ENCODE measurements around the gene HEATR3.

Gene HEATR3

GRCh38 chr16:50136399-50136798, 70.6 kb downstream of the HEATR3 start:
- Histone ChIP-seq H3K27me3 (ENCODE audit: insufficient read depth, low read depth, severe bottlenecking) (no peaks in the 10 kb centered on the region), H3K4me3 (ENCODE audit: low read depth, low read length) (no peak overlapping the region), H3K27ac (no peak overlapping the region; the same call in 1 of the 2 replicates), H3K9me3 (ENCODE audit: severe bottlenecking) (peaks cover 6% of the 10 kb centered on the region), H3K36me3 (no peaks in the 10 kb centered on the region)
- TF ChIP-seq CTCF (IDR thresholded peaks at IDR 0.05; ENCODE audit: low read depth, low read length) = peak; percentile 20; the same call in 1 of the 2 replicates
- no peak for DNase-seq

- TF ChIP-seq CTCF (IDR thresholded peaks at IDR 0.05; ENCODE audit: low read depth, low read length) = no peak
Observed at GRCh38 chr16:50137268-50137667, 71.5 kb downstream of the HEATR3 start.

GRCh38 chr16:50139580-50139979, 73.8 kb downstream of the HEATR3 start:
- no peak for TF ChIP-seq CTCF (IDR thresholded peaks at IDR 0.05; ENCODE audit: low read depth, low read length)
- no peaks in the 10 kb centered on the region for H3K36me3 ChIP-seq
- H3K4me3 ChIP-seq (ENCODE audit: low read depth, low read length) = no peak overlapping the region
- peaks cover 6% of the 10 kb centered on the region for H3K9me3 ChIP-seq (ENCODE audit: severe bottlenecking)
- H3K27ac ChIP-seq = no peak overlapping the region
- no peak for DNase-seq
- no peaks in the 10 kb centered on the region for H3K27me3 ChIP-seq (ENCODE audit: insufficient read depth, low read depth, severe bottlenecking)

More at GRCh38 chr16:50137268-50137667, 71.5 kb downstream of the HEATR3 start:
- no peak for DNase-seq
- Histone ChIP-seq H3K36me3 (no peaks in the 10 kb centered on the region), H3K4me3 (ENCODE audit: low read depth, low read length) (no peak overlapping the region), H3K27ac (no peak overlapping the region), H3K9me3 (ENCODE audit: severe bottlenecking) (peaks cover 6% of the 10 kb centered on the region), H3K27me3 (ENCODE audit: insufficient read depth, low read depth, severe bottlenecking) (no peaks in the 10 kb centered on the region)

GRCh38 chr16:50144211-50144610, 78.4 kb downstream of the HEATR3 start:
- DNase-seq = no peak
- H3K27ac ChIP-seq = no peak overlapping the region
- no peak for TF ChIP-seq CTCF (IDR thresholded peaks at IDR 0.05; ENCODE audit: low read depth, low read length)
- H3K4me3 ChIP-seq (ENCODE audit: low read depth, low read length) = no peak overlapping the region
- no peaks in the 10 kb centered on the region for H3K36me3 ChIP-seq
- H3K27me3 ChIP-seq (ENCODE audit: insufficient read depth, low read depth, severe bottlenecking) = no peaks in the 10 kb centered on the region
- peaks cover 6% of the 10 kb centered on the region for H3K9me3 ChIP-seq (ENCODE audit: severe bottlenecking)

- no peaks in the 10 kb centered on the region for H3K9me3 ChIP-seq (ENCODE audit: severe bottlenecking)
- H3K27me3 ChIP-seq (ENCODE audit: insufficient read depth, low read depth, severe bottlenecking) = no peaks in the 10 kb centered on the region
- no peak for TF ChIP-seq CTCF (IDR thresholded peaks at IDR 0.05; ENCODE audit: low read depth, low read length)
- no peak overlapping the region for H3K4me3 ChIP-seq (ENCODE audit: low read depth, low read length)
- no peak for DNase-seq
- H3K36me3 ChIP-seq = no peaks in the 10 kb centered on the region
- no peak overlapping the region for H3K27ac ChIP-seq
Observed at GRCh38 chr16:50146479-50147435, 81.0 kb downstream of the HEATR3 start.

Data from WERI-Rb-1 (cell line).